Measurements from ENCODE around the gene ANXA6.

ANXA6 gene

DNA sequence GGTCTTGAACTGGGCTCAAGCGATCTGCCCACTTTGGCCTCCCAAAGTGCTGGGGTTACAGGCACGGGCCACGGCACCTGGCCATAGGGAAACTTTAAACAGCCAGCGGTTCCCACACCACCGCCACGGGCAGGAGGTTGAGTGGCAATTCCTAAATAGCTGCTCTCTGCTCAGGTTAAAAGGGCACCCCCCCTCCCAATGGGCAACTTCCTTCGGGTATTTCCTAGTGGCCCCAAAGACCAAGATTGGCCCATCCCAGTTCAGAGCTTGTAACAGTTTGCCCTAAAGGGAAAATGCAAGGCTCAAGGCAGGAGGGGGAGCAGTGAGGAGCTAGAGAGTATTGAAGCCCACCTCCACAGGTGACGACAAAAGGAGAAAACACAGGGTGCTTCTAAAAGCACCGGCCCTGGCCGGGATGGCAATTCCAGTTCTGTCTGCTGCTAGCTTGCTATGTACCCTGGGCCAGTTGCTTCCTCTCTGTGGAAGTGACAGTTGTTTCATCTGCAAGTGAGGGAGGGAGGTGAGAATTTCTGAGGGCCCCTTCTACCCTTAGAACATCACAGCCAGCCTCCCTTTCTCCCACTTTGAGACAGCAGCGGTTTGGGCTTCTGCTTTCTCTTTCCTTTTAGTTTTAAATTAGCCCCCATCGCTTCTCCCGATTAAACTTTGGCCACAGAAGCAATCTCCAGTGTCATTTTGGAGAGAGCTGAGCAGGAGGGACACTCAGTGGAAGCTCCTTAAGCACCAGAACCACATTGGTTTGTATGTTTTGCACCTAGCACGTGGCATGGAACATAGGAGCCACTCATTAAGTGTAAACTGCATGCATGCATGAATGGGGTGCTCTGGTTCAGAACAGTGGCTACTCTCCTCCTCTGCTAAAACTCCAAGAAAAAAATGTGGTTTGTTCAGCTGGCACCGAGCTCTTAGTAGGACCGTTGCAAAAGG lies 59.5 kb downstream of the ANXA6 start:
- no peak for DNase-seq

GRCh38 chr5:151097061-151097460 lies 60.5 kb downstream of the ANXA6 start:
- DNase-seq = peak; percentile 53

DNA sequence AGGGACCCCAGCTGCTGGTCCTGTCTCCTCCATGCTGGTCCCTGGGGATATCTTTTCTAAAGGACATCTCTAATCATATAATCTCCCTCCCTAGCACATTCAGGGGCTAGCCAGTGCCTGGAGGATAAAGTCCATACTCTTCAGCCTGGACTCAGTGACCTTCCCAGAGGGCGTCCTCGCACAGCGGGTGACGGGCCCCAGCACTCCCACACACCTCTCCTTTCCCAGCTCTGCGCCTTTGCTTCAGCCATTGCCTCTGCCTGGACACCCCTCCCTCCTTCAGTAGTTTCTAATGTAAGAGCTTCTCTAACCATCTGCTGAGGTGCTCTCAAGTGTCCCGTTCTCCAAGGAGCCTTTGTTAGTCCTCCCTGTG lies 61.6 kb downstream of the ANXA6 start:
- no peak for DNase-seq

DNA sequence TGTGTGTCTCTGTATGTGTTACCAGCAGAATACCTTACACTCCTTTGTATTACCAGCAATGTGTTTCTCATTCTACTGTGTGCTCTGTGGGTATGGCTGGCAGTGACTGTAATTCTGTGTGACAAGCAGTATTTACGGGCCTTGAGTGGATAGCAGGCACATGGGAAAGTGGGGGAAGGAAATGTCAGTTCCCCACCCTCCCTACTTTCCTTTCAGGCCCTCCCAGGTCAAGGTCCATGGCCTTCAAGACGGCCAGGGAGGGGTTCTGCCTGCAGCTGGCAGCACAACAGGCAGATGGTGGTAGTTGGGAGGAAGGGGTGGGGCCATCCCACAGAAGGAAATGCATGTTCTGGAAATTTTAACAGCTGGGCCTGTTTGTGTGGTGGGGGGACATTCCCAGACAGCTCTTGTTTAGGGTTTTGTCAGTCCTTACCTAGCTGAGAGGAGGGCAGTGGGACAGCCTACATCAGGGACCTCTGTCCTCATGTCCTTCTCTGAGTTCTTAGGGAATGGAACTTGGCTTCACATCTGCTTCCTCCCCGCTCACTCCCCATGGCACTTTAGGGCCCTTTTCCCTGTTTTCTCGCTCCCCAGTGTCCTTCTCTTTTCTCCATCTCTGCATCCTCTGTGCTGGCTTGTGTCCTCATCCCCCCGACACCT lies 62.1 kb downstream of the ANXA6 start:
- peak; percentile 40 for DNase-seq

DNA sequence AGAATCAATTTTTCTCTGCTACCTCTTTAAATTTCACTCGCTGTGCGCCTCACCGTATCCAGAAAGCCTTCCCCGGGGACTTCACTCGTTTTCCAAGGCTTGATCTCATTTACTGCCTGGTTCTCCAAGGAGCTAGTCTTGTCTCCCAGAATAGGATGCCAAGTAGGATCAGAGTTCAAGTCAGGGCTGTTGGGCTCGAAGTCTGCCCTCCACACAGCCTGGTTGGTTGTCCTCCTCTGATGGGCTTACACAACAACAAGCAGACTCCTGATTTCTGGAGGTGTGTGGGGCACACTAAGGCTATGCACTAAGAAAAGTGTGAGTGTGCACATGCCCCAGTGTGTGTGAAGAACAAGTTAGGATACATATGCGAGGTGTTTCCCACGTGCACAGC lies 62.7 kb downstream of the ANXA6 start:
- no peak for DNase-seq

GRCh38 chr5:151094030-151094851 lies 63.3 kb downstream of the ANXA6 start:
- DNase-seq = no peak

DNA sequence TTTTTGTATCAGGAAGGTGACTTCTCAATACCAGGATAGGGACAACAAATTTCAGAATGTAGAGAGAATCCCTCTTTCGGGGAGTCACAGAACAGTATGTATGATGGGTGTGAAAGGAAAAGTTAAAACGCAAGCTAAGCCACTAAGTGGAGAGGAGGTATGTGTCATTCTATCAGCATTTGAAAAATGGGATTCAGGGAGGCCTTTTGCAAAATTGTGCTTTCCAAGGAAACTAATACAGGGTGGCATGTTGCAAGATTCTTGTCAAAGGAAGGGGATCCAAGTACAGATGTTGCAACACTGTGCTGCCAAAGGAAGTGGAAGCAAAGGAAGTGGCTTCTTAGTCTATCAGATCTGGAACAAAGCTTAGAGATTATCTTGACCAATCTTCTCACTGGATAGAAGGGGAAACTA lies 64.1 kb downstream of the ANXA6 start:
- DNase-seq = peak; percentile 60

GRCh38 chr5:151092762-151093161 lies 64.8 kb downstream of the ANXA6 start:
- peak; percentile 67 for DNase-seq

DNA sequence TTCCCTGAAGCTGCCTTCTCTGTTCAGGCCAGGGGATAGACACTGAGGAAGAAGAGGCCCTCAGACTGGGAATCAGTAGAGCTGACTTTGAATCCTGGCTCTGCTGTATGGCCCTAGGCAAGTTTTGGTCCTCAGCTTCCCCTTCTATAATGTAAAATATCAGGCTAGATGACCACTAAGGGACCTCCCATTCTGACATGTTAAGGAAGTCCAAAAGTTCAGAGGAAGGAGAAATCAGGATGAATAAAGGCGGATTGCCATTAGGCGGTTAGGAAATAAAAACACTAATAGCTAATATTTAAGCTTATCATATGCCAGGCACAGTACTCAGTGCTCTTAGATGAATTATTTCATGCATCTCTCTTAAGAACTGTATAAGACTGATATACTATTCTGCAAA lies 67.9 kb downstream of the ANXA6 start:
- no peak for DNase-seq

- no peak for DNase-seq
These were observed 68.6 kb downstream of the ANXA6 start for GRCh38 chr5:151088986-151089385.

GRCh38 chr5:151087486-151087885 lies 70.1 kb downstream of the ANXA6 start:
- DNase-seq = no peak

DNA sequence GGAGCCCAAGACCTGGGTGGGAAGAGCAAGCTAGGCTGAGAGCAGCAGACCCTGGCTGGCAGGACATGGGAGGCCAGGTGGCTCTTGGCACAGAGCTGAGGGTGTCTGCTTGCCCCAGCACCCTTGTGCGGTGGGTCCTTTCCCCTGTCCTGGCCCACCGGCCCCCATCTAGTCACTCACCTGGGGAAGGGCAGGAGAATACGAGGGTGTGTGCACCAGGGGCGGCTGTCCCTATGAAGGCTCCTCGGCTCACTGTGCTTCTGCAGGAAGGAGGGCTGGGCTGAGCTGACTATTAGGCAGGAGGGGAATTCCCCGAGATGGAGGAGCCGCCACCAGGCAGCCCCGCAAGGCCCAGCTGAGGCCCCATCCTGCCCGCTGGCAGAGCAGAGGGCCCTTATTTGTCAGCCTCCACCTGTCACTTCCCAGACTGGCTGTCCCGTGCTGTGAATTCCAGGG lies 70.6 kb downstream of the ANXA6 start:
- DNase-seq = no peak

GRCh38 chr5:151086192-151086869 lies 71.2 kb downstream of the ANXA6 start:
- DNase-seq = no peak

GRCh38 chr5:151085517-151086041 lies 72.0 kb downstream of the ANXA6 start:
- DNase-seq = no peak

GRCh38 chr5:151084363-151084762 lies 73.2 kb downstream of the ANXA6 start:
- DNase-seq = no peak

DNA sequence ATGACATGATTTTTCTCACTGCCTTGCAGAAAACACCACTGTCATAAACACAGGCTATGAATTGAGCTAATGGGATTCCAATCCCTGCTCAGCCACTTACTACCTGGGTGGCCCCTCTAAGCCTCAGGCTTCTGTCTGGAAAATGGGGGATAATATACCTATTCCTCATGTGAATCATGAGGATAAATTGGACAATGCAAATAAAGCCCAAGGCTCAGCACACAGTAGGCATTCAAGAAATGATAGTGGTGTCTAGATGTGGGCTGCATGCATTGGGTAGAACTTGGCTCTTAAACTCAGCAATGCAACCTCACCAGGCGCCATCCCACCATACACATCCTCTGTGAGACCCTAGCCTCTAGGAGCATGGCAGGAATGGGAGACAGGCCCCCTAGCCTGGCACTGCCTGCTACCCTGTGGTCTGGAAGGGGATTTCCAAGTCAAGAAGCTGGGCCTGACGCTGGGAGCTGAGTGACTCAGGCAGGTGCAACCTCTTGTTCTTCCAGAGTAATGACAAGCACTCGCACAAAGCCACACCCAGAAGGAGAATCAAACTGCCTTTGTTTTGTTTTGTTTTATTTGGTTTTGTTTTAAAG lies 74.4 kb downstream of the ANXA6 start:
- no peak for DNase-seq

GRCh38 chr5:151082282-151082902 lies 75.2 kb downstream of the ANXA6 start:
- DNase-seq = no peak

GRCh38 chr5:151081431-151082281 lies 75.9 kb downstream of the ANXA6 start:
- DNase-seq = no peak

GRCh38 chr5:151080613-151081430 lies 76.8 kb downstream of the ANXA6 start, which contains the start of gene TNIP1:
Gene TNIP1 (minus strand): TSS chr5:151081034. CDS start chr5:151065095, 15,939 bp downstream.
- peak; percentile 81 for DNase-seq

All from GF-D8 (cell line).